SK-N-SH (cell line): ENCODE measurements around the gene TSPAN6. TPM values are rescaled to one million over a fixed set of nuclear protein-coding genes. Genes with fewer than 3 reads are reported as not detected.

Experiments
- CTCF ChIA-PET: fragments of 300-600, 350-600 bp; formaldehyde crosslinking; extraction: SDS; loops from one replicate; lab custom pipeline; 2021; lab: Yijun Ruan, JAX
- POLR2A ChIA-PET: fragments of 350-600 bp; sonication (Branson Sonifier 250); formaldehyde crosslinking; extraction: SDS; loops from one replicate; lab custom pipeline; 2020; ENCODE audit warnings: antibody characterized with exemption, inconsistent platforms; lab: Yijun Ruan, JAX
- DNase-seq: peaks from one replicate; pipeline ENCODE4 v3.0.0; 2012
- H2AFZ ChIP-seq: fragments of 200-600 bp; sonication (generic); 2 replicates; pipeline ENCODE4 v1.8.1; 2016; ENCODE audit warnings: antibody characterized with exemption, mild to moderate bottlenecking, low read depth
- H3F3A ChIP-seq: fragments of 200-600 bp; sonication (generic); replicated peaks from 2 replicates; pipeline ENCODE3; 2016; ENCODE audit warnings: antibody characterized with exemption, mild to moderate bottlenecking; ENCODE audit not compliant: insufficient read depth
- H3K27ac ChIP-seq, 2 experiments: fragments of 200-500 bp in 1 of 2; fragments of 200-600 bp in 1 of 2; sonication (Bioruptor generic) in 1 of 2; sonication (generic), shearing (Covaris generic) in 1 of 2; 2 replicates each; pipeline versions ENCODE4 v1.5.1 to v1.6.1; 2014 to 2016; ENCODE audit warnings: low read depth in 2 of 2, inconsistent platforms in 1 of 2, low read length in 1 of 2, mild to moderate bottlenecking in 1 of 2, mixed read lengths in 1 of 2
- H3K27me3 ChIP-seq: fragments of 200-600 bp; sonication (generic), shearing (Covaris generic); 2 replicates; pipeline ENCODE4 v1.6.1; 2016; ENCODE audit warnings: mixed run types; ENCODE audit not compliant: insufficient read depth
- H3K36me3 ChIP-seq, 2 experiments: fragments of 200-500 bp in 1 of 2; fragments of 200-600 bp in 1 of 2; sonication (Bioruptor generic) in 1 of 2; sonication (generic) in 1 of 2; replicated peaks in 1 of 2; 2 replicates each; pipeline versions ENCODE3 to v1.5.1; 2014 to 2016; ENCODE audit warnings: low read length in 1 of 2, mild to moderate bottlenecking in 1 of 2; ENCODE audit not compliant: insufficient read depth in 2 of 2, control insufficient read depth in 1 of 2
- H3K4me1 ChIP-seq, 2 experiments: fragments of 200-500 bp in 1 of 2; fragments of 200-600 bp in 1 of 2; sonication (Bioruptor generic) in 1 of 2; sonication (generic), shearing (Covaris generic) in 1 of 2; 2 replicates each; pipeline versions ENCODE4 v1.5.1 to v1.6.1; 2014 to 2016; ENCODE audit warnings: low read depth in 1 of 2, low read length in 1 of 2, mixed run types in 1 of 2; ENCODE audit not compliant: insufficient read depth in 2 of 2, control insufficient read depth in 1 of 2
- H3K4me2 ChIP-seq: fragments of 200-600 bp; sonication (generic), shearing (Covaris generic); 2 replicates; pipeline ENCODE4 v1.6.1; 2017; ENCODE audit warnings: mixed run types
- H3K4me3 ChIP-seq, 2 experiments: fragments of 200-500 bp in 1 of 2; fragments of 200-600 bp in 1 of 2; sonication (Bioruptor generic) in 1 of 2; sonication (generic), shearing (Covaris generic) in 1 of 2; 2 replicates each; pipeline versions ENCODE4 v1.5.1 to v1.8.1; 2014 to 2016; ENCODE audit warnings: low read depth in 2 of 2, inconsistent platforms in 1 of 2, low read length in 1 of 2, mild to moderate bottlenecking in 1 of 2, mixed read lengths in 1 of 2, moderate library complexity in 1 of 2
- H3K79me2 ChIP-seq: fragments of 200-600 bp; sonication (generic); 2 replicates; pipeline ENCODE4 v1.8.1; 2017; ENCODE audit warnings: mild to moderate bottlenecking; ENCODE audit not compliant: insufficient read depth
- H3K9ac ChIP-seq: fragments of 200-600 bp; sonication (generic); 2 replicates; pipeline ENCODE4 v1.6.1; 2017; ENCODE audit warnings: mixed run types
- H3K9me2 ChIP-seq: fragments of 200-600 bp; sonication (generic); 2 replicates; pipeline ENCODE4 v1.6.1; 2017; ENCODE audit warnings: mixed run types
- H3K9me3 ChIP-seq: fragments of 200-600 bp; sonication (generic); 2 replicates; pipeline ENCODE4 v1.6.1; 2017; ENCODE audit warnings: mixed run types, mild to moderate bottlenecking, moderate library complexity
- H4K20me1 ChIP-seq: fragments of 200-600 bp; sonication (generic); 2 replicates; pipeline ENCODE4 v1.6.1; 2017; ENCODE audit warnings: mild to moderate bottlenecking, mixed run types; ENCODE audit not compliant: insufficient read depth
- ELF1 ChIP-seq: IDR thresholded peaks from 2 replicates; pipeline ENCODE4 v1.4.0; 2012
- FOSL2 ChIP-seq: IDR thresholded peaks from 2 replicates; pipeline ENCODE4 v1.4.0; 2012; ENCODE audit warnings: low read depth, mild to moderate bottlenecking, moderate library complexity, borderline replicate concordance
- FOXJ3 ChIP-seq: sonication (generic); formaldehyde crosslinking; IDR thresholded peaks from 2 replicates; pipeline ENCODE4 v1.5.1; 2020; ENCODE audit warnings: mild to moderate bottlenecking, missing genetic modification reagents
- FOXM1 ChIP-seq: IDR thresholded peaks from 2 replicates; pipeline ENCODE4 v1.4.0; 2012; ENCODE audit warnings: low read depth, mild to moderate bottlenecking
- JUND ChIP-seq: IDR thresholded peaks from 2 replicates; pipeline ENCODE4 v1.4.0; 2012
- MXI1 ChIP-seq: IDR thresholded peaks from 2 replicates; pipeline ENCODE4 v1.6.1; 2012; ENCODE audit warnings: mild to moderate bottlenecking, low read depth, low read length, improper control_type of control experiment
- NFIC ChIP-seq: IDR thresholded peaks from 2 replicates; pipeline ENCODE4 v1.4.0; 2012; ENCODE audit warnings: borderline replicate concordance
- POLR2AphosphoS5 ChIP-seq: IDR thresholded peaks from 2 replicates; pipeline ENCODE4 v1.6.1; 2012; ENCODE audit warnings: low read depth, low read length
- RAD21 ChIP-seq: IDR thresholded peaks from 2 replicates; pipeline ENCODE4 v1.6.1; 2012; ENCODE audit warnings: mild to moderate bottlenecking, low read length
- RCOR1 ChIP-seq: fragments of 150-350 bp; IDR thresholded peaks from 2 replicates; pipeline ENCODE4 v1.6.1; 2017; ENCODE audit warnings: antibody characterized with exemption, low read length
- RFX5 ChIP-seq: IDR thresholded peaks from 2 replicates; pipeline ENCODE4 v1.6.1; 2012; ENCODE audit warnings: mild to moderate bottlenecking, improper control_type of control experiment, low read length
- RXRA ChIP-seq: IDR thresholded peaks from 2 replicates; pipeline ENCODE4 v1.4.0; 2012; ENCODE audit warnings: low read depth, mild to moderate bottlenecking, borderline replicate concordance
- SIN3A ChIP-seq: IDR thresholded peaks from 2 replicates; pipeline ENCODE4 v1.6.1; 2012; ENCODE audit warnings: low read depth, mild to moderate bottlenecking, low read length, moderate library complexity, borderline replicate concordance
- SMC3 ChIP-seq: IDR thresholded peaks from 2 replicates; pipeline ENCODE4 v1.6.1; 2012; ENCODE audit warnings: low read depth, low read length, improper control_type of control experiment
- TAF1 ChIP-seq: IDR thresholded peaks from 2 replicates; pipeline ENCODE4 v1.6.1; 2012; ENCODE audit warnings: low read depth, mild to moderate bottlenecking, low read length, moderate library complexity, borderline replicate concordance
- TCF12 ChIP-seq: IDR thresholded peaks from 2 replicates; pipeline ENCODE4 v1.4.0; 2012
- TEAD4 ChIP-seq: IDR thresholded peaks from 2 replicates; pipeline ENCODE4 v1.4.0; 2012; ENCODE audit warnings: mild to moderate bottlenecking, borderline replicate concordance; ENCODE audit not compliant: insufficient read depth
- WGBS: methylation state at CpG from one replicate; pipeline ENCODE4 v1.1.6; 2017; ENCODE audit warnings: low lambda C conversion rate; 5-methylcytosine and 5-hydroxymethylcytosine counted together
- polyA plus RNA-seq, 3 experiments: library from polyadenylated mRNA; depleted of rRNA; stranded (reverse); fragments of >200 nt; gene quantifications; 2 replicates each; pipeline ENCODE4 v1.2.3, GENCODE V29; 2012
- TF ChIP-seq, protein P1 (sequence below): IDR thresholded peaks from 2 replicates; pipeline ENCODE4 v1.4.0; 2012; ENCODE audit warnings: low read depth
- TF ChIP-seq, protein P2 (sequence below): fragments of 150-350 bp; IDR thresholded peaks from 2 replicates; pipeline ENCODE4 v1.6.1; 2017; ENCODE audit warnings: antibody characterized with exemption, low read length, low read depth, borderline replicate concordance
- TF ChIP-seq, protein P3 (sequence below): IDR thresholded peaks from 2 replicates; pipeline ENCODE4; 2012
- TF ChIP-seq, protein P4 (sequence below): fragments of 150-350 bp; IDR thresholded peaks from 2 replicates; pipeline ENCODE4 v1.6.1; 2016; ENCODE audit warnings: mild to moderate bottlenecking, low read depth, low read length
- TF ChIP-seq, protein P5 (sequence below): IDR thresholded peaks from 2 replicates; pipeline ENCODE4 v1.4.0; 2012; ENCODE audit warnings: low read depth, borderline replicate concordance
- TF ChIP-seq, protein P6 (sequence below): IDR thresholded peaks from 2 replicates; pipeline ENCODE4 v1.4.0; 2012; ENCODE audit warnings: low read depth, borderline replicate concordance
- TF ChIP-seq, protein P7 (sequence below): fragments of 200-600 bp; sonication (generic); IDR thresholded peaks from 2 replicates; pipeline ENCODE4 v1.6.1; 2017; ENCODE audit warnings: antibody characterized with exemption, mild to moderate bottlenecking, moderate library complexity

Gene TSPAN6
- polyA plus RNA-seq, 1 of the 3 experiments (the other 2 are of a cell fraction): 20.9 TPM

DNA sequence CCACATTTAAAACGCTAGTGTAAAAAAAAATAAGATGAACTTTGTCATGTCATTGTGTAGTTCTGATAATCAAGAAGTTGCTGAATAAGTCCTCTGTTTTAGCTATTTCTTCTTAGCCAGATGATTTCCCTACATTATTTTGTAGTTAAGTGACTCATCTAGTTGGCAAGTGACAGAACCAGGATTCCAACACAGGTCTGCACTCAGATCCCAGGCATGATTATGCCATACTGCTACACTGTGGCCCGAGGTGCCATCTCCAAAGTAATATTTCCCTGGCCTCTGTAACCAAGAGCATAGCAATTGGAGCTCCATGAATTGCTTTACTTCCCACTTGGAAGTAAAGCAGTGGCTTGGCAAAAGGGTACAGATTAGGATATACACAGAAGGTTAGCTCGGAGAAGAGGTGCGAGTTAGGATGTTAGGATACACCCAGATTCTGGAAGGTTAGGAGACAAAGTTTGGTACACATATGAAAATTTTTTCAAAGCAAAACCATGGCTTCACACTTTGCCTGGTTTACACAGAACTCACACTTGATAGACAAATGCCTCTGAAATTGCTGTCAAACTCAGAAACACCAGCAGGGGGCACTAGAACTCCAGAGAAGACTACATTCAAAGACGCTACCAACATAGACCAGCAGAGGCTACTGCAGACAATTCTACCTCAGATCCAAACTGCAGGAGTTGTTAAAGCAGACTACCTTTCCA lies 48.8 kb upstream of the TSPAN6 start:
- H3K9me2 ChIP-seq: no peaks in the 10 kb centered on the region
- H3K4me2 ChIP-seq: no peak overlapping the region
- CTCF ChIA-PET: interaction anchor here (0.6 to 9.7 kb wide), 31 partner anchors 10 to 602 kb away, joined by 3 to 211 read pairs (median 3); partner anchors contain the start of gene SYTL4
- peak; percentile 65 for DNase-seq
- H3K9me3 ChIP-seq: no peaks in the 10 kb centered on the region
- H3K27me3 ChIP-seq: peaks cover 3% of the 10 kb centered on the region; the same call in 1 of the 2 replicates
- no peaks in the 10 kb centered on the region for H3K4me1 ChIP-seq
- no peaks in the 10 kb centered on the region for H3K79me2 ChIP-seq
- H3K36me3 ChIP-seq: no peaks in the 10 kb centered on the region
- H3F3A ChIP-seq: no peaks in the 10 kb centered on the region
- WGBS: 17% methylated on average over 5 of the region's 5 CpGs
- H4K20me1 ChIP-seq: no peaks in the 10 kb centered on the region
- H3K4me3 ChIP-seq: no peak overlapping the region; a peak in 1 of 4 replicates
- H3K9ac ChIP-seq: no peak overlapping the region
- H3K27ac ChIP-seq: 0 out of 4 replicates have a peak overlapping the region, but pooled peaks of 1 of the 2 experiments have one; percentile 14
- POLR2A ChIA-PET: no interaction called here
- H2AFZ ChIP-seq: no peak overlapping the region
- TF ChIP-seq, protein P1, sequence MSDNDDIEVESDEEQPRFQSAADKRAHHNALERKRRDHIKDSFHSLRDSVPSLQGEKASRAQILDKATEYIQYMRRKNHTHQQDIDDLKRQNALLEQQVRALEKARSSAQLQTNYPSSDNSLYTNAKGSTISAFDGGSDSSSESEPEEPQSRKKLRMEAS: no peak
- no peak for TF ChIP-seq NFIC
- TF ChIP-seq, protein P2, sequence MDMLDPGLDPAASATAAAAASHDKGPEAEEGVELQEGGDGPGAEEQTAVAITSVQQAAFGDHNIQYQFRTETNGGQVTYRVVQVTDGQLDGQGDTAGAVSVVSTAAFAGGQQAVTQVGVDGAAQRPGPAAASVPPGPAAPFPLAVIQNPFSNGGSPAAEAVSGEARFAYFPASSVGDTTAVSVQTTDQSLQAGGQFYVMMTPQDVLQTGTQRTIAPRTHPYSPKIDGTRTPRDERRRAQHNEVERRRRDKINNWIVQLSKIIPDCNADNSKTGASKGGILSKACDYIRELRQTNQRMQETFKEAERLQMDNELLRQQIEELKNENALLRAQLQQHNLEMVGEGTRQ: no peak
- TF ChIP-seq FOXJ3 (CRISPR knock-in tag): no peak
- TF ChIP-seq RFX5: 0 out of 2 replicates have a peak, but pooled peaks have one; percentile 33
- no peak for TF ChIP-seq RXRA
- no peak for TF ChIP-seq MXI1
- TF ChIP-seq FOSL2: no peak
- peak; percentile 93 for TF ChIP-seq SMC3
- TF ChIP-seq, protein P3, sequence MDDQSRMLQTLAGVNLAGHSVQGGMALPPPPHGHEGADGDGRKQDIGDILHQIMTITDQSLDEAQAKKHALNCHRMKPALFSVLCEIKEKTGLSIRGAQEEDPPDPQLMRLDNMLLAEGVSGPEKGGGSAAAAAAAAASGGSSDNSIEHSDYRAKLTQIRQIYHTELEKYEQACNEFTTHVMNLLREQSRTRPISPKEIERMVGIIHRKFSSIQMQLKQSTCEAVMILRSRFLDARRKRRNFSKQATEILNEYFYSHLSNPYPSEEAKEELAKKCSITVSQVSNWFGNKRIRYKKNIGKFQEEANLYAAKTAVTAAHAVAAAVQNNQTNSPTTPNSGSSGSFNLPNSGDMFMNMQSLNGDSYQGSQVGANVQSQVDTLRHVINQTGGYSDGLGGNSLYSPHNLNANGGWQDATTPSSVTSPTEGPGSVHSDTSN: no peak
- no peak for TF ChIP-seq FOXM1
- no peak for TF ChIP-seq SIN3A
- TF ChIP-seq RCOR1: no peak
- TF ChIP-seq RAD21: peak; percentile 95
- TF ChIP-seq, protein P4, sequence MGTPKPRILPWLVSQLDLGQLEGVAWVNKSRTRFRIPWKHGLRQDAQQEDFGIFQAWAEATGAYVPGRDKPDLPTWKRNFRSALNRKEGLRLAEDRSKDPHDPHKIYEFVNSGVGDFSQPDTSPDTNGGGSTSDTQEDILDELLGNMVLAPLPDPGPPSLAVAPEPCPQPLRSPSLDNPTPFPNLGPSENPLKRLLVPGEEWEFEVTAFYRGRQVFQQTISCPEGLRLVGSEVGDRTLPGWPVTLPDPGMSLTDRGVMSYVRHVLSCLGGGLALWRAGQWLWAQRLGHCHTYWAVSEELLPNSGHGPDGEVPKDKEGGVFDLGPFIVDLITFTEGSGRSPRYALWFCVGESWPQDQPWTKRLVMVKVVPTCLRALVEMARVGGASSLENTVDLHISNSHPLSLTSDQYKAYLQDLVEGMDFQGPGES: no peak
- TF ChIP-seq, protein P5, sequence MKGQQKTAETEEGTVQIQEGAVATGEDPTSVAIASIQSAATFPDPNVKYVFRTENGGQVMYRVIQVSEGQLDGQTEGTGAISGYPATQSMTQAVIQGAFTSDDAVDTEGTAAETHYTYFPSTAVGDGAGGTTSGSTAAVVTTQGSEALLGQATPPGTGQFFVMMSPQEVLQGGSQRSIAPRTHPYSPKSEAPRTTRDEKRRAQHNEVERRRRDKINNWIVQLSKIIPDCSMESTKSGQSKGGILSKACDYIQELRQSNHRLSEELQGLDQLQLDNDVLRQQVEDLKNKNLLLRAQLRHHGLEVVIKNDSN: no peak
- no peak for TF ChIP-seq TEAD4
- TF ChIP-seq JUND: no peak
- no peak for TF ChIP-seq POLR2AphosphoS5
- no peak for TF ChIP-seq TCF12
- TF ChIP-seq, protein P6, sequence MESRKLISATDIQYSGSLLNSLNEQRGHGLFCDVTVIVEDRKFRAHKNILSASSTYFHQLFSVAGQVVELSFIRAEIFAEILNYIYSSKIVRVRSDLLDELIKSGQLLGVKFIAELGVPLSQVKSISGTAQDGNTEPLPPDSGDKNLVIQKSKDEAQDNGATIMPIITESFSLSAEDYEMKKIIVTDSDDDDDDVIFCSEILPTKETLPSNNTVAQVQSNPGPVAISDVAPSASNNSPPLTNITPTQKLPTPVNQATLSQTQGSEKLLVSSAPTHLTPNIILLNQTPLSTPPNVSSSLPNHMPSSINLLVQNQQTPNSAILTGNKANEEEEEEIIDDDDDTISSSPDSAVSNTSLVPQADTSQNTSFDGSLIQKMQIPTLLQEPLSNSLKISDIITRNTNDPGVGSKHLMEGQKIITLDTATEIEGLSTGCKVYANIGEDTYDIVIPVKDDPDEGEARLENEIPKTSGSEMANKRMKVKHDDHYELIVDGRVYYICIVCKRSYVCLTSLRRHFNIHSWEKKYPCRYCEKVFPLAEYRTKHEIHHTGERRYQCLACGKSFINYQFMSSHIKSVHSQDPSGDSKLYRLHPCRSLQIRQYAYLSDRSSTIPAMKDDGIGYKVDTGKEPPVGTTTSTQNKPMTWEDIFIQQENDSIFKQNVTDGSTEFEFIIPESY: no peak
- TF ChIP-seq, protein P7, sequence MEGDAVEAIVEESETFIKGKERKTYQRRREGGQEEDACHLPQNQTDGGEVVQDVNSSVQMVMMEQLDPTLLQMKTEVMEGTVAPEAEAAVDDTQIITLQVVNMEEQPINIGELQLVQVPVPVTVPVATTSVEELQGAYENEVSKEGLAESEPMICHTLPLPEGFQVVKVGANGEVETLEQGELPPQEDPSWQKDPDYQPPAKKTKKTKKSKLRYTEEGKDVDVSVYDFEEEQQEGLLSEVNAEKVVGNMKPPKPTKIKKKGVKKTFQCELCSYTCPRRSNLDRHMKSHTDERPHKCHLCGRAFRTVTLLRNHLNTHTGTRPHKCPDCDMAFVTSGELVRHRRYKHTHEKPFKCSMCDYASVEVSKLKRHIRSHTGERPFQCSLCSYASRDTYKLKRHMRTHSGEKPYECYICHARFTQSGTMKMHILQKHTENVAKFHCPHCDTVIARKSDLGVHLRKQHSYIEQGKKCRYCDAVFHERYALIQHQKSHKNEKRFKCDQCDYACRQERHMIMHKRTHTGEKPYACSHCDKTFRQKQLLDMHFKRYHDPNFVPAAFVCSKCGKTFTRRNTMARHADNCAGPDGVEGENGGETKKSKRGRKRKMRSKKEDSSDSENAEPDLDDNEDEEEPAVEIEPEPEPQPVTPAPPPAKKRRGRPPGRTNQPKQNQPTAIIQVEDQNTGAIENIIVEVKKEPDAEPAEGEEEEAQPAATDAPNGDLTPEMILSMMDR: peak; percentile 91
- no peak for TF ChIP-seq ELF1
- TF ChIP-seq TAF1: no peak
